GM23338 (cell line): Measurements from ENCODE around the gene GFOD1.

Experiments
- CREB1 ChIP-seq: fragments of 250-450 bp; sonication (Bioruptor Pico); IDR thresholded peaks from 2 replicates; pipeline ENCODE4 v1.5.0; 2020; ENCODE audit warnings: low read depth, mild to moderate bottlenecking, moderate library complexity
- ETS1 ChIP-seq: IDR thresholded peaks from 2 replicates; pipeline ENCODE4 v1.6.1; 2016; ENCODE audit warnings: antibody characterized with exemption
- EZH2 ChIP-seq: fragments of 200-600 bp; sonication (generic); IDR thresholded peaks from one replicate; pipeline ENCODE4 v1.8.0; 2017; ENCODE audit warnings: antibody characterized with exemption, mild to moderate bottlenecking, low read depth; ENCODE audit not compliant: unreplicated experiment
- EZH2phosphoT487 ChIP-seq: fragments of 200-600 bp; sonication (generic); IDR thresholded peaks from one replicate; pipeline ENCODE4 v1.8.1; 2018; ENCODE audit warnings: antibody characterized with exemption; ENCODE audit not compliant: unreplicated experiment
- JUNB ChIP-seq: IDR thresholded peaks from one replicate; pipeline ENCODE4 v1.6.1; 2016; ENCODE audit warnings: antibody characterized with exemption; ENCODE audit not compliant: unreplicated experiment
- NANOG ChIP-seq: IDR thresholded peaks from 2 replicates; pipeline ENCODE4 v1.6.1; 2016; ENCODE audit warnings: antibody characterized with exemption, borderline replicate concordance
- POLR2AphosphoS5 ChIP-seq: IDR thresholded peaks from 2 replicates; pipeline ENCODE4 v1.6.1; 2016; ENCODE audit warnings: antibody characterized with exemption, low read depth
- REST ChIP-seq: IDR thresholded peaks from one replicate; pipeline ENCODE4 v1.6.1; 2018; ENCODE audit warnings: antibody characterized with exemption; ENCODE audit not compliant: unreplicated experiment
- STAT1 ChIP-seq: IDR thresholded peaks from one replicate; pipeline ENCODE4 v1.6.1; 2016; ENCODE audit warnings: antibody characterized with exemption; ENCODE audit not compliant: unreplicated experiment
- ZNF331 ChIP-seq: fragments of 250-450 bp; sonication (Bioruptor Pico); IDR thresholded peaks from 2 replicates; pipeline ENCODE4 v1.5.0; 2020; ENCODE audit warnings: low read depth, mild to moderate bottlenecking, moderate library complexity
- TF ChIP-seq, protein P1 (sequence below), 2 experiments: fragments of 200-600 bp in 1 of 2; sonication (generic) in 1 of 2; conservative IDR thresholded peaks; 2 replicates each; pipeline versions ENCODE4 v1.5.1 to v1.6.1; 2016 to 2017; ENCODE audit warnings: antibody characterized with exemption in 2 of 2, low read depth in 2 of 2, mild to moderate bottlenecking in 2 of 2, moderate library complexity in 1 of 2
- TF ChIP-seq, protein P2 (sequence below): fragments of 250-450 bp; sonication (Bioruptor Pico); IDR thresholded peaks from 2 replicates; pipeline ENCODE4 v1.5.0; 2020; ENCODE audit warnings: mild to moderate bottlenecking, moderate library complexity

GRCh38 chr6:13360671-13361540 is 126.5 kb downstream of the GFOD1 start:
- TF ChIP-seq REST: no peak
- TF ChIP-seq EZH2: no peak
- no peak for TF ChIP-seq CREB1 (CRISPR knock-in tag)
- TF ChIP-seq ETS1: no peak
- TF ChIP-seq, protein P1, sequence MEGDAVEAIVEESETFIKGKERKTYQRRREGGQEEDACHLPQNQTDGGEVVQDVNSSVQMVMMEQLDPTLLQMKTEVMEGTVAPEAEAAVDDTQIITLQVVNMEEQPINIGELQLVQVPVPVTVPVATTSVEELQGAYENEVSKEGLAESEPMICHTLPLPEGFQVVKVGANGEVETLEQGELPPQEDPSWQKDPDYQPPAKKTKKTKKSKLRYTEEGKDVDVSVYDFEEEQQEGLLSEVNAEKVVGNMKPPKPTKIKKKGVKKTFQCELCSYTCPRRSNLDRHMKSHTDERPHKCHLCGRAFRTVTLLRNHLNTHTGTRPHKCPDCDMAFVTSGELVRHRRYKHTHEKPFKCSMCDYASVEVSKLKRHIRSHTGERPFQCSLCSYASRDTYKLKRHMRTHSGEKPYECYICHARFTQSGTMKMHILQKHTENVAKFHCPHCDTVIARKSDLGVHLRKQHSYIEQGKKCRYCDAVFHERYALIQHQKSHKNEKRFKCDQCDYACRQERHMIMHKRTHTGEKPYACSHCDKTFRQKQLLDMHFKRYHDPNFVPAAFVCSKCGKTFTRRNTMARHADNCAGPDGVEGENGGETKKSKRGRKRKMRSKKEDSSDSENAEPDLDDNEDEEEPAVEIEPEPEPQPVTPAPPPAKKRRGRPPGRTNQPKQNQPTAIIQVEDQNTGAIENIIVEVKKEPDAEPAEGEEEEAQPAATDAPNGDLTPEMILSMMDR (conservative IDR thresholded peaks at IDR 0.05; ENCODE audit: low read depth in 2 of 2): no peak
- no peak for TF ChIP-seq POLR2AphosphoS5
- TF ChIP-seq EZH2phosphoT487: no peak
- TF ChIP-seq NANOG: no peak
- TF ChIP-seq JUNB: no peak
- TF ChIP-seq, protein P2, sequence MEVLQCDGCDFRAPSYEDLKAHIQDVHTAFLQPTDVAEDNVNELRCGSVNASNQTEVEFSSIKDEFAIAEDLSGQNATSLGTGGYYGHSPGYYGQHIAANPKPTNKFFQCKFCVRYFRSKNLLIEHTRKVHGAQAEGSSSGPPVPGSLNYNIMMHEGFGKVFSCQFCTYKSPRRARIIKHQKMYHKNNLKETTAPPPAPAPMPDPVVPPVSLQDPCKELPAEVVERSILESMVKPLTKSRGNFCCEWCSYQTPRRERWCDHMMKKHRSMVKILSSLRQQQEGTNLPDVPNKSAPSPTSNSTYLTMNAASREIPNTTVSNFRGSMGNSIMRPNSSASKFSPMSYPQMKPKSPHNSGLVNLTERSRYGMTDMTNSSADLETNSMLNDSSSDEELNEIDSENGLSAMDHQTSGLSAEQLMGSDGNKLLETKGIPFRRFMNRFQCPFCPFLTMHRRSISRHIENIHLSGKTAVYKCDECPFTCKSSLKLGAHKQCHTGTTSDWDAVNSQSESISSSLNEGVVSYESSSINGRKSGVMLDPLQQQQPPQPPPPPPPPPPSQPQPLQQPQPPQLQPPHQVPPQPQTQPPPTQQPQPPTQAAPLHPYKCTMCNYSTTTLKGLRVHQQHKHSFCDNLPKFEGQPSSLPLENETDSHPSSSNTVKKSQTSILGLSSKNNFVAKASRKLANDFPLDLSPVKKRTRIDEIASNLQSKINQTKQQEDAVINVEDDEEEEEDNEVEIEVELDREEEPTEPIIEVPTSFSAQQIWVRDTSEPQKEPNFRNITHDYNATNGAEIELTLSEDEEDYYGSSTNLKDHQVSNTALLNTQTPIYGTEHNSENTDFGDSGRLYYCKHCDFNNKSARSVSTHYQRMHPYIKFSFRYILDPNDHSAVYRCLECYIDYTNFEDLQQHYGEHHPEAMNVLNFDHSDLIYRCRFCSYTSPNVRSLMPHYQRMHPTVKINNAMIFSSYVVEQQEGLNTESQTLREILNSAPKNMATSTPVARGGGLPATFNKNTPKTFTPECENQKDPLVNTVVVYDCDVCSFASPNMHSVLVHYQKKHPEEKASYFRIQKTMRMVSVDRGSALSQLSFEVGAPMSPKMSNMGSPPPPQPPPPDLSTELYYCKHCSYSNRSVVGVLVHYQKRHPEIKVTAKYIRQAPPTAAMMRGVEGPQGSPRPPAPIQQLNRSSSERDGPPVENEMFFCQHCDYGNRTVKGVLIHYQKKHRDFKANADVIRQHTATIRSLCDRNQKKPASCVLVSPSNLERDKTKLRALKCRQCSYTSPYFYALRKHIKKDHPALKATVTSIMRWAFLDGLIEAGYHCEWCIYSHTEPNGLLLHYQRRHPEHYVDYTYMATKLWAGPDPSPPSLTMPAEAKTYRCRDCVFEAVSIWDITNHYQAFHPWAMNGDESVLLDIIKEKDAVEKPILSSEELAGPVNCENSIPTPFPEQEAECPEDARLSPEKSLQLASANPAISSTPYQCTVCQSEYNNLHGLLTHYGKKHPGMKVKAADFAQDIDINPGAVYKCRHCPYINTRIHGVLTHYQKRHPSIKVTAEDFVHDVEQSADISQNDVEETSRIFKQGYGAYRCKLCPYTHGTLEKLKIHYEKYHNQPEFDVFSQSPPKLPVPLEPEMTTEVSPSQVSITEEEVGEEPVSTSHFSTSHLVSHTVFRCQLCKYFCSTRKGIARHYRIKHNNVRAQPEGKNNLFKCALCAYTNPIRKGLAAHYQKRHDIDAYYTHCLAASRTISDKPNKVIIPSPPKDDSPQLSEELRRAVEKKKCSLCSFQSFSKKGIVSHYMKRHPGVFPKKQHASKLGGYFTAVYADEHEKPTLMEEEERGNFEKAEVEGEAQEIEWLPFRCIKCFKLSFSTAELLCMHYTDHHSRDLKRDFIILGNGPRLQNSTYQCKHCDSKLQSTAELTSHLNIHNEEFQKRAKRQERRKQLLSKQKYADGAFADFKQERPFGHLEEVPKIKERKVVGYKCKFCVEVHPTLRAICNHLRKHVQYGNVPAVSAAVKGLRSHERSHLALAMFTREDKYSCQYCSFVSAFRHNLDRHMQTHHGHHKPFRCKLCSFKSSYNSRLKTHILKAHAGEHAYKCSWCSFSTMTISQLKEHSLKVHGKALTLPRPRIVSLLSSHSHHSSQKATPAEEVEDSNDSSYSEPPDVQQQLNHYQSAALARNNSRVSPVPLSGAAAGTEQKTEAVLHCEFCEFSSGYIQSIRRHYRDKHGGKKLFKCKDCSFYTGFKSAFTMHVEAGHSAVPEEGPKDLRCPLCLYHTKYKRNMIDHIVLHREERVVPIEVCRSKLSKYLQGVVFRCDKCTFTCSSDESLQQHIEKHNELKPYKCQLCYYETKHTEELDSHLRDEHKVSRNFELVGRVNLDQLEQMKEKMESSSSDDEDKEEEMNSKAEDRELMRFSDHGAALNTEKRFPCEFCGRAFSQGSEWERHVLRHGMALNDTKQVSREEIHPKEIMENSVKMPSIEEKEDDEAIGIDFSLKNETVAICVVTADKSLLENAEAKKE (CRISPR knock-in tag): no peak
- TF ChIP-seq STAT1: no peak
- TF ChIP-seq ZNF331 (CRISPR knock-in tag): no peak
